Vagina (tissue), 2 donors: ENCODE results near the gene PYM1.

ENCODE experiments used
- POLR2AphosphoS5 ChIP-seq, 2 donors: sonication (generic); formaldehyde crosslinking; IDR thresholded peaks; one replicate each; pipeline ENCODE4 v1.9.0; 2017; ENCODE audit warnings: antibody characterized with exemption in 2 of 2, mild to moderate bottlenecking in 2 of 2, low read depth in 1 of 2; ENCODE audit not compliant: insufficient read depth in 1 of 2
- TF ChIP-seq, protein P1 (sequence below), 3 experiments: fragments of 450-650 bp in 2 of 3; fragments of 200-600 bp in 1 of 3; sonication (generic) in 1 of 3; IDR thresholded peaks; one replicate each; pipeline ENCODE4 v1.5.1; 2017 to 2019; ENCODE audit warnings: antibody characterized with exemption in 3 of 3, mild to moderate bottlenecking in 2 of 3, moderate library complexity in 2 of 3

DNA sequence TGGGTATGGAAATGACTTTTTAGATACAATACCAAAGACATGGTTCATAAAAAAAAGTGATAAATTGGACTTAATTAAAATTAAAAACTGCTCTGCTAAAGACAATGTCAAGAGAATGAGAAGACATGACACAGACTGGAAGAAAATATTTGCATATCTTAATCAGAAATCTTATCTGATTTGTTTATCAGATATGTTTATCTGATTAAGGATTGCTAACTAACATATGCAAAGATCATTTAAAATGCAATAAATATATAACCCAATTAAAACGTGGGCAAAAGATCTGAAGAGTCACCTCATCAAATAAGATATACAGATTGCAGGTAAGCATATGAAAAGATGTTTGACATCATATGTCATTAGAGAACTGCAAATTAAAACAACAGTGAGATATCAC is 75.0 kb downstream of the PYM1 start:
- TF ChIP-seq, protein P1, sequence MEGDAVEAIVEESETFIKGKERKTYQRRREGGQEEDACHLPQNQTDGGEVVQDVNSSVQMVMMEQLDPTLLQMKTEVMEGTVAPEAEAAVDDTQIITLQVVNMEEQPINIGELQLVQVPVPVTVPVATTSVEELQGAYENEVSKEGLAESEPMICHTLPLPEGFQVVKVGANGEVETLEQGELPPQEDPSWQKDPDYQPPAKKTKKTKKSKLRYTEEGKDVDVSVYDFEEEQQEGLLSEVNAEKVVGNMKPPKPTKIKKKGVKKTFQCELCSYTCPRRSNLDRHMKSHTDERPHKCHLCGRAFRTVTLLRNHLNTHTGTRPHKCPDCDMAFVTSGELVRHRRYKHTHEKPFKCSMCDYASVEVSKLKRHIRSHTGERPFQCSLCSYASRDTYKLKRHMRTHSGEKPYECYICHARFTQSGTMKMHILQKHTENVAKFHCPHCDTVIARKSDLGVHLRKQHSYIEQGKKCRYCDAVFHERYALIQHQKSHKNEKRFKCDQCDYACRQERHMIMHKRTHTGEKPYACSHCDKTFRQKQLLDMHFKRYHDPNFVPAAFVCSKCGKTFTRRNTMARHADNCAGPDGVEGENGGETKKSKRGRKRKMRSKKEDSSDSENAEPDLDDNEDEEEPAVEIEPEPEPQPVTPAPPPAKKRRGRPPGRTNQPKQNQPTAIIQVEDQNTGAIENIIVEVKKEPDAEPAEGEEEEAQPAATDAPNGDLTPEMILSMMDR (IDR thresholded peaks at IDR 0.05), result no peak
- no peak for TF ChIP-seq POLR2AphosphoS5 (IDR thresholded peaks at IDR 0.05; ENCODE audit: insufficient read depth in 1 of 2, low read depth in 1 of 2)
